CD4-positive, alpha-beta memory T cell (primary cell): ENCODE measurements around the gene TIMM50. TPM values are rescaled to one million over a fixed set of nuclear protein-coding genes. Genes with fewer than 3 reads are reported as not detected.
A peak's percentile ranks its signal among the peaks of the same experiment; 100 is the strongest.

Experiments
- CTCF ChIA-PET: fragments of 350-600 bp; sonication (Branson Sonifier 250); formaldehyde crosslinking; loops from one replicate; lab custom pipeline; 2021; ENCODE audit warnings: inconsistent platforms; ENCODE audit not compliant: partially characterized antibody; lab: Charles Lee
- POLR2A ChIA-PET: fragments of 350-600 bp; sonication (Branson Sonifier 250); formaldehyde crosslinking; loops from one replicate; lab custom pipeline; 2021; ENCODE audit not compliant: partially characterized antibody; lab: Charles Lee
- DNase-seq, 5 donors: peaks; one replicate each; pipeline versions ENCODE4 v3.0.0 to v3.0.0-alpha.2; 2020 to 2022; ENCODE audit warnings: mixed read lengths in 1 of 5
- H3K27ac ChIP-seq: one replicate; pipeline ENCODE4 v1.7.0; 2013; ENCODE audit warnings: low read depth, low read length
- H3K27me3 ChIP-seq: 2 replicates; pipeline ENCODE4 v1.7.0; 2013; ENCODE audit warnings: mild to moderate bottlenecking, low read length, moderate library complexity; ENCODE audit not compliant: insufficient read depth
- H3K36me3 ChIP-seq: 2 replicates; pipeline ENCODE4 v1.7.0; 2013; ENCODE audit warnings: mild to moderate bottlenecking, low read length, moderate library complexity; ENCODE audit not compliant: insufficient read depth
- H3K4me1 ChIP-seq: 2 replicates; pipeline ENCODE4 v1.7.0; 2013; ENCODE audit warnings: mild to moderate bottlenecking, low read length, moderate library complexity; ENCODE audit not compliant: insufficient read depth
- H3K4me3 ChIP-seq, 2 donors: one replicate each; pipeline ENCODE4 v1.7.0; 2013; ENCODE audit warnings: low read length in 2 of 2, mild to moderate bottlenecking in 1 of 2
- H3K9me3 ChIP-seq, 2 donors: one replicate each; pipeline ENCODE4 v1.7.0; 2013; ENCODE audit warnings: low read length in 2 of 2, control low read depth in 1 of 2; ENCODE audit not compliant: control insufficient read depth in 1 of 2
- H3K27ac Mint-ChIP-seq, 7 donors: one replicate each; pipeline ENCODE4 v1.8.0; 2020 to 2021; ENCODE audit warnings: mixed read lengths in 7 of 7, mild to moderate bottlenecking in 6 of 7, inconsistent platforms in 3 of 7, moderate library complexity in 3 of 7
- H3K27me3 Mint-ChIP-seq, 2 donors: one replicate each; pipeline ENCODE4 v1.8.0; 2020 to 2021; ENCODE audit warnings: mixed read lengths in 2 of 2
- H3K36me3 Mint-ChIP-seq, 2 donors: one replicate each; pipeline ENCODE4 v1.8.0; 2020 to 2021; ENCODE audit warnings: mixed read lengths in 2 of 2, inconsistent platforms in 1 of 2, mild to moderate bottlenecking in 1 of 2
- H3K4me1 Mint-ChIP-seq, 4 donors: one replicate each; pipeline ENCODE4 v1.8.0; 2020 to 2021; ENCODE audit warnings: mixed read lengths in 4 of 4, mild to moderate bottlenecking in 1 of 4
- H3K4me3 Mint-ChIP-seq, 8 donors: one replicate each; pipeline ENCODE4 v1.8.0; 2020 to 2021; ENCODE audit warnings: mixed read lengths in 8 of 8, mild to moderate bottlenecking in 7 of 8, moderate library complexity in 6 of 8, inconsistent platforms in 3 of 8
- H3K9me3 Mint-ChIP-seq, 8 donors: one replicate each; pipeline ENCODE4 v1.8.0; 2020 to 2021; ENCODE audit warnings: mixed read lengths in 8 of 8, mild to moderate bottlenecking in 5 of 8, inconsistent platforms in 3 of 8, moderate library complexity in 1 of 8
- intact Hi-C: fragments of 100-400 bp; cut with micrococcal nuclease; formaldehyde crosslinking; loops from one replicate; pipeline ENCODE4 v1.15.1; 2023
- polyA plus RNA-seq, 2 donors: library from polyadenylated mRNA; unstranded; fragments of 300-500 nt; fragmentation: Illumina TruSeq; gene quantifications; one replicate each; pipeline ENCODE4 v1.2.3, GENCODE V29; 2021
- total RNA-seq, 2 experiments: library from RNA; stranded (reverse); gene quantifications; one replicate each; pipeline ENCODE4 v1.2.3, GENCODE V29; 2021

The TIMM50 gene
- total and polyA plus RNA-seq, 4 experiments from 2014 or later, result 39.1 to 50.4 (median 48.4) TPM

DNA sequence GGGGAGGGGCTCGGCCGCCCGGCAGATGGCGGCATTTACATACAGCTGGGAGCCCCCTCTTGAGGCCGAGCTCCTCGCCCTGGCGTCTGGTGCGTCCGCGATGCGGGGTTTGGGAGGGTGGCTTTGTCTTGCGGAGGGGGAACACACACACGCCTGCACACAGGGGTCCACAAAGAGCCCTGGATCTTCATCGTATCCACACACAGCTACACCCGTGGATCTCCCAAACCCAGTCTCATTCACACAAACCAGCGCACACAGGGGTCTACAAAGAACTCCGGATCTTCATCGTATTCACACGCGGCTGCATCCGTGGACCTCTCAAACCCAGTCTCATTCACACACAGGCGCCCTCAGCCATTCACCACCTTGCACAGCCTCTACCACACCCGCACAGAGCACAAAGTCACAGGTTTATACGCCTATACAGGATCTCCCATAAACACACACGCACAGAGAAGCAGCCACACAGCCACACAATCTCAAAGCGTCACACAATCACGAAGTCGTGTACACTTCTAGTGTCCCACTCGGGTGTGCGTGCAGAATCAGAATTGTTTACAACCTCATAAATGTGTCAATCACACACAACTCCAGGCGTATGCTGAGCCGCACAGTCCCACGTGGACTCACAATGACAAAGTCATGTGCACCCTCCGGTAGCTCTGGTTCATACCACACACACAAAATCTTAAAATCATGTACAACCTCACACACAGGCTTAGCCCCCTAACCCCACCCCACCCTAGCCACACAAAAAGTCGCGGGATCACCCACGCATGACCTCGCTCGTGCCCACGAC, 17.6 kb downstream of the TIMM50 start:
- Histone ChIP-seq H3K27ac (no peak overlapping the region), H3K4me1 (peaks cover 27% of the 10 kb centered on the region), H3K36me3 (no peaks in the 10 kb centered on the region), H3K9me3 (no peaks in the 10 kb centered on the region), H3K4me3 (peak overlapping the region in 1 of 2 donors; percentile 22), H3K27me3 (peaks cover 23% of the 10 kb centered on the region)
- POLR2A ChIA-PET, result interaction anchor here (1.0 to 1.3 kb wide), 2 partner anchors 18 to 86 kb away, joined by 4 read pairs; partner anchors contain the start of genes PLEKHG2 and TIMM50
- CTCF ChIA-PET, result interaction anchor here (0.6 to 1.2 kb wide), 2 partner anchors 20 to 36 kb away, joined by 3 to 4 read pairs; no protein-coding TSS in a partner anchor
- Mint-ChIP-seq H3K9me3 (no peaks in the 10 kb centered on the region), H3K4me1 (peaks cover 14 to 32% (median 19%) of the 10 kb centered on the region in 4 donors), H3K4me3 (peak overlapping the region; percentile 11 to 75 (median 66)), H3K27ac (peak overlapping the region in 2 of 7 donors; percentile 2 to 80), H3K27me3 (peaks cover 34 to 36% of the 10 kb centered on the region in 2 donors), H3K36me3 (no peaks in the 10 kb centered on the region)
- peak in 1 of 5 donors; percentile 21 for DNase-seq
- intact Hi-C loops, result loop anchor here (1.0 to 5.0 kb wide), 2 partner anchors 34 to 174 kb away; partner anchors contain the start of gene EID2B

GRCh38 chr19:39498798-39499642, 18.4 kb downstream of the TIMM50 start, which contains the start of gene DLL3:
TSS of gene DLL3 (plus strand) at chr19:39498947. CDS start at chr19:39498975, 28 bp downstream.
- H3K9me3 Mint-ChIP-seq, result no peaks in the 10 kb centered on the region
- Histone ChIP-seq H3K36me3 (no peaks in the 10 kb centered on the region), H3K9me3 (no peaks in the 10 kb centered on the region), H3K4me1 (peaks cover 28% of the 10 kb centered on the region), H3K27ac (no peak within 1 kb of the TSS), H3K4me3 (peak within 1 kb of the TSS in 1 of 2 donors; percentile 22), H3K27me3 (peaks cover 29% of the 10 kb centered on the region)
- peak within 1 kb of the TSS; percentile 40 to 78 (median 66) for H3K4me3 Mint-ChIP-seq
- peaks cover 15 to 40% (median 23%) of the 10 kb centered on the region in 4 donors for H3K4me1 Mint-ChIP-seq
- peak in 1 of 5 donors; percentile 47 for DNase-seq
- ChIA-PET POLR2A (no interaction called here), CTCF (interaction anchor here (0.6 kb wide), 1 partner anchor 19 kb away, joined by 4 read pairs; no protein-coding TSS in a partner anchor)
- peaks cover 36 to 42% of the 10 kb centered on the region in 2 donors for H3K27me3 Mint-ChIP-seq
- H3K36me3 Mint-ChIP-seq, result no peaks in the 10 kb centered on the region
- intact Hi-C loops, result loop anchor here (1.0 to 5.0 kb wide), 2 partner anchors 33 to 173 kb away; partner anchors contain the start of gene EID2B
- H3K27ac Mint-ChIP-seq, result peak within 1 kb of the TSS in 2 of 7 donors; percentile 2 to 80

DNA sequence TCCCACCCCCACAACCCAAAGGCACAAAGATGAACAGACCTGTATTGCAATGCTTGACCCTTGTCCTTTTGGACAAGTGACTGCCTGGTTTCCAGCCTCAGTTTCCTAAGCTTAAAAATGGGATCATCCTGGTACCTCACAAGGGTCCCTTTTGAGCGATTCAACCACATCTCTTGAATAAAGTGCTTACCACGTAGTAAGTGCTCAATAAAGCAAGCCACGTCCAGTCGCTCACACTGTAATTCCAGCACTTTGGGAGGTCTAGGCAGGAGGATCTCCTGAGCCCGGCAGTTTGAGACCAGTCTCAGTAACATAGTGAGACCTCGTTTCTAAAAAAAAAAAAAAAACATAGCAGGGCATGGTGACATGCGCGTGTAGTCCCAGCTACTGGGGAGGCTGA, 19.3 kb downstream of the TIMM50 start:
- Histone ChIP-seq H3K4me3 (no peak overlapping the region), H3K4me1 (peaks cover 28% of the 10 kb centered on the region), H3K27ac (no peak overlapping the region), H3K27me3 (peaks cover 29% of the 10 kb centered on the region), H3K36me3 (no peaks in the 10 kb centered on the region), H3K9me3 (no peaks in the 10 kb centered on the region)
- no peaks in the 10 kb centered on the region for H3K9me3 Mint-ChIP-seq
- H3K36me3 Mint-ChIP-seq, result no peaks in the 10 kb centered on the region
- ChIA-PET CTCF (interaction anchor here (1.1 kb wide), 1 partner anchor 14 kb away, joined by 3 read pairs; no protein-coding TSS in a partner anchor), POLR2A (no interaction called here)
- H3K27ac Mint-ChIP-seq, result no peak overlapping the region
- intact Hi-C loops, result loop anchor here (5.0 kb wide), 1 partner anchor 32 kb away; the partner anchor contains the start of gene EID2B
- no peak for DNase-seq
- H3K4me3 Mint-ChIP-seq, result peak overlapping the region in 6 of 8 donors; percentile 23 to 78 (median 55)
- peaks cover 15 to 49% (median 23%) of the 10 kb centered on the region in 4 donors for H3K4me1 Mint-ChIP-seq
- H3K27me3 Mint-ChIP-seq, result peaks cover 42 to 51% of the 10 kb centered on the region in 2 donors

DNA sequence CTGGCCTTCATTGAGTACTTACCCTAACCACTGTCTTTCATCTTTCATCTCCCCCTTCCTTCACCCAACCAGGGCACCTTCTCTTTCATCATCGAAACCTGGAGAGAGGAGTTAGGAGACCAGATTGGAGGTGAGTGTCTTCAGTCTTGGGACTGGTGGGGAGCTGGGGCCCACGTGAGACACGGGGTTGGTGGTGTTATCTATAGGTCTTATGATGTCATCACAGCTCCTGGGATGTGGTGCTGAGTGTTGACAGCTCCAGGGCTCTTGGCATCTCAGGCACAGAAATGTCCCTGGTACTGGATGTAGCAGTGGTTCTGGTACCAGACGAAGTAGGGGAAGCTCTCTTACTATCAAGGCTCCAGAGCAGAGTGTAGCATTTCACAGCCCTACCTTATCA, 19.9 kb downstream of the TIMM50 start:
- Mint-ChIP-seq H3K27me3 (peaks cover 42 to 53% of the 10 kb centered on the region in 2 donors), H3K36me3 (no peaks in the 10 kb centered on the region), H3K9me3 (no peaks in the 10 kb centered on the region), H3K27ac (no peak overlapping the region), H3K4me3 (peak overlapping the region in 3 of 8 donors; percentile 25 to 75 (median 26)), H3K4me1 (peaks cover 16 to 51% (median 23%) of the 10 kb centered on the region in 4 donors)
- H3K36me3 ChIP-seq, result no peaks in the 10 kb centered on the region
- no peak for DNase-seq
- no peak overlapping the region for H3K27ac ChIP-seq
- CTCF ChIA-PET, result interaction anchor here (1.0 to 1.1 kb wide), 3 partner anchors 14 to 378 kb away, joined by 3 to 5 read pairs (median 3); no protein-coding TSS in a partner anchor
- intact Hi-C loops, result no loop called here
- no peak overlapping the region for H3K4me3 ChIP-seq
- H3K27me3 ChIP-seq, result peaks cover 29% of the 10 kb centered on the region
- POLR2A ChIA-PET, result interaction anchor here (1.5 kb wide), 1 partner anchor 32 kb away, joined by 4 read pairs; the partner anchor contains the start of gene EID2B
- H3K4me1 ChIP-seq, result peaks cover 28% of the 10 kb centered on the region
- no peaks in the 10 kb centered on the region for H3K9me3 ChIP-seq

GRCh38 chr19:39501340-39501739, 20.7 kb downstream of the TIMM50 start:
- POLR2A ChIA-PET, result interaction anchor here (1.5 kb wide), 1 partner anchor 31 kb away, joined by 4 read pairs; the partner anchor contains the start of gene EID2B
- CTCF ChIA-PET, result interaction anchor here (1.0 kb wide), 2 partner anchors 61 to 379 kb away, joined by 3 to 5 read pairs; no protein-coding TSS in a partner anchor
- Histone ChIP-seq H3K4me3 (no peak overlapping the region), H3K27me3 (peaks cover 31% of the 10 kb centered on the region), H3K36me3 (no peaks in the 10 kb centered on the region), H3K9me3 (no peaks in the 10 kb centered on the region), H3K27ac (no peak overlapping the region), H3K4me1 (peaks cover 29% of the 10 kb centered on the region)
- H3K4me3 Mint-ChIP-seq, result no peak overlapping the region
- peak overlapping the region in 2 of 7 donors; percentile 24 to 59 for H3K27ac Mint-ChIP-seq
- intact Hi-C loops, result no loop called here
- H3K36me3 Mint-ChIP-seq, result no peaks in the 10 kb centered on the region
- peaks cover 18 to 56% (median 25%) of the 10 kb centered on the region in 4 donors for H3K4me1 Mint-ChIP-seq
- DNase-seq, result no peak
- no peaks in the 10 kb centered on the region for H3K9me3 Mint-ChIP-seq
- H3K27me3 Mint-ChIP-seq, result peaks cover 42 to 55% of the 10 kb centered on the region in 2 donors

DNA sequence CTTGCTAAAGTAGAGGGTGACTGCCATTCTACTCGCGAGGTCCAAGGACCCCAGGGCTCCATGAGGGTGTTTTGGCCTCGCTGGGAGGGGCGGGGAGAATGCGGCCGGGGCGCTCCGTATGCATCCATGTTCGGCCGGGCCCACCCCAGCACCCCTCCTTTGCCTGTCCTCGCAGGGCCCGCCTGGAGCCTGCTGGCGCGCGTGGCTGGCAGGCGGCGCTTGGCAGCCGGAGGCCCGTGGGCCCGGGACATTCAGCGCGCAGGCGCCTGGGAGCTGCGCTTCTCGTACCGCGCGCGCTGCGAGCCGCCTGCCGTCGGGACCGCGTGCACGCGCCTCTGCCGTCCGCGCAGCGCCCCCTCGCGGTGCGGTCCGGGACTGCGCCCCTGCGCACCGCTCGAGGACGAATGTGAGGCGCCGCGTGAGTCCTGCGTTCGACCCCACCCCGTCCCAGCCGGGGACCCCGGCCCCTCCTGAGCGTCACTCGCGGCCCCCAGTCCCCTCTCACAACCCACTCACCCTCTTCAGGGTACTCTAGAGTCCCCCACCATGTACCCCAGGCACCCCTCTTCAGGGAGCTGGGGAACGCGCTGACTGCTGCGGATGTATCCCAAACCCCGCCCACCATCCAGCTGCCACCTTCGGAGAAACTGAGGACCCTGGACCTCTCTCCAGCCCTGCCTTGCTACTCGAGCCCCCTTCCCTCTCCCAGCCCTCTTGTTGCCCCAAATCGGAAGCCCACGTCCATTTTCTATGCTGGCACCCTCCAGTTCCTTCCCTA, 22.2 kb downstream of the TIMM50 start:
- Mint-ChIP-seq H3K27me3 (peaks cover 45 to 59% of the 10 kb centered on the region in 2 donors), H3K4me1 (peaks cover 24 to 65% (median 33%) of the 10 kb centered on the region in 4 donors), H3K9me3 (peaks cover 0 to 1% (median 0%) of the 10 kb centered on the region in 8 donors), H3K4me3 (peak overlapping the region in 4 of 8 donors; percentile 9 to 61 (median 40)), H3K27ac (peak overlapping the region in 2 of 7 donors; percentile 36 to 71), H3K36me3 (no peaks in the 10 kb centered on the region)
- POLR2A ChIA-PET, result interaction anchor here (0.6 to 1.7 kb wide), 8 partner anchors 30 to 91 kb away, joined by 3 to 6 read pairs (median 4); partner anchors contain the start of genes EID2, EID2B, RPS16 and SUPT5H
- CTCF ChIA-PET, result interaction anchor here (0.6 to 1.7 kb wide), 10 partner anchors 8 to 105 kb away, joined by 3 to 19 read pairs (median 3); partner anchors contain the start of gene EID2B
- Histone ChIP-seq H3K27me3 (peaks cover 34% of the 10 kb centered on the region), H3K9me3 (no peaks in the 10 kb centered on the region), H3K4me3 (no peak overlapping the region), H3K27ac (no peak overlapping the region), H3K36me3 (no peaks in the 10 kb centered on the region), H3K4me1 (peaks cover 36% of the 10 kb centered on the region)
- intact Hi-C loops, result loop anchor here (1.0 kb wide), 1 partner anchor 63 kb away; no protein-coding TSS in a partner anchor
- DNase-seq, result peak; percentile 72 to 82 (median 81)
